ENCODE results near the gene MYPOP. TPM values are rescaled to one million over a fixed set of nuclear protein-coding genes. Genes with fewer than 3 reads are reported as not detected.
A peak's percentile ranks its signal among the peaks of the same experiment; 100 is the strongest.

Gene MYPOP
- total and polyA plus RNA-seq, 2 of the 13 experiments (the other 11 are each of a cell fraction or from before 2014, with no cell fraction given) = 2.3 to 2.7 TPM

DNA sequence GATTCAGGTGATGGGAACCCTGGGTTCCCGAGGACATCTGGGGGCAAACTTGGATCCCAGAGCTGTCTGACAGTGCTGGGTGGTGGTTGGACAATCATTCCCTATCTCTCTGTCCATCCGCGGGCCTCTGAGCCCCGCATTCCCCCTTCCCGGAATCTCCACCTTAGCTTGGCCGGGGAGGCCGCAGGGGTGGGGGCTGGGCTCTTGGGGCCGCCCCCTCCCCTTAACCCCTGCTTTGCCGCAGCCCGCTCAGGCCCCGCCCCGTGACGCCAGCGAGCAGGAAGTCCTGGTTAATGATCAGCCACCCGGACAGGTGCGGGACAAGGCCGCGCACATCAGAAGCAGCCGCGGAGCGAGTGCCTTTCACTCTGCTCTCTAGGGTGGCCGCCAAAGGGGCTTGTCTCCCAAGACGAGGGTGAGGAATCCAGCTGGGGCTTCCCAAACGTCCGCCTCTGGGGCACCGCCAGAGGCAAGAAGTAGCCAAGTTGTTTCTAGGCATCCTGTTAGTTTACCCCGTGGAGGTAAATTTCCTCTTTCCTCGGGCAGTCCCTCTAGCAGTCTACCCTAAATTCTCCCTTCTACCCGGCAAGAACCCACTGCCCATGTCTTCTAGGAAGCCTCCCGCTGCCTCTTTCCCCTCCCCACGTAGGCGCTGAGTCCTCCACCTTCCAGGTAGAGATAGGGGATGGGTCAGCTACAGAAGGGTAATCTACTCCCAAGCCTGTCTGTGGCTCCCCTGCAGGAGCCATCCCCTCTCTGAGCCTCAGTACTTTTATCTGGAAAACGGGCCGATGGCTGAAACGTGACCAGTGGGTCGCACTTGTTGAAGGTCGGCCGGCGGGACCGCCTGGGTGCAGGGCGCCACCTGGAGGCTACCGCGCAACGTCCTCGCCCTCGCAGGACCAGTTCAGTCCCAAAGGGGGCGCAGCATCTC lies 19.5 kb downstream of the MYPOP start (continued):
- TF ChIP-seq, protein P1, sequence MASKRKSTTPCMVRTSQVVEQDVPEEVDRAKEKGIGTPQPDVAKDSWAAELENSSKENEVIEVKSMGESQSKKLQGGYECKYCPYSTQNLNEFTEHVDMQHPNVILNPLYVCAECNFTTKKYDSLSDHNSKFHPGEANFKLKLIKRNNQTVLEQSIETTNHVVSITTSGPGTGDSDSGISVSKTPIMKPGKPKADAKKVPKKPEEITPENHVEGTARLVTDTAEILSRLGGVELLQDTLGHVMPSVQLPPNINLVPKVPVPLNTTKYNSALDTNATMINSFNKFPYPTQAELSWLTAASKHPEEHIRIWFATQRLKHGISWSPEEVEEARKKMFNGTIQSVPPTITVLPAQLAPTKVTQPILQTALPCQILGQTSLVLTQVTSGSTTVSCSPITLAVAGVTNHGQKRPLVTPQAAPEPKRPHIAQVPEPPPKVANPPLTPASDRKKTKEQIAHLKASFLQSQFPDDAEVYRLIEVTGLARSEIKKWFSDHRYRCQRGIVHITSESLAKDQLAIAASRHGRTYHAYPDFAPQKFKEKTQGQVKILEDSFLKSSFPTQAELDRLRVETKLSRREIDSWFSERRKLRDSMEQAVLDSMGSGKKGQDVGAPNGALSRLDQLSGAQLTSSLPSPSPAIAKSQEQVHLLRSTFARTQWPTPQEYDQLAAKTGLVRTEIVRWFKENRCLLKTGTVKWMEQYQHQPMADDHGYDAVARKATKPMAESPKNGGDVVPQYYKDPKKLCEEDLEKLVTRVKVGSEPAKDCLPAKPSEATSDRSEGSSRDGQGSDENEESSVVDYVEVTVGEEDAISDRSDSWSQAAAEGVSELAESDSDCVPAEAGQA (IDR thresholded peaks at IDR 0.05; ENCODE audit: low read depth) = peak; percentile 40; the same call in 1 of the 2 replicates
- TF ChIP-seq, protein P1 (CRISPR knock-in tag; IDR thresholded peaks at IDR 0.05; ENCODE audit: borderline replicate concordance) = 0 out of 2 replicates have a peak, but pooled peaks have one; percentile 13
- no peak; the same call in 1 of the 2 replicates for TF ChIP-seq KLF15 (CRISPR knock-in tag; IDR thresholded peaks at IDR 0.05; ENCODE audit: borderline replicate concordance)
- TF ChIP-seq KDM3A (CRISPR knock-in tag; IDR thresholded peaks at IDR 0.05; ENCODE audit: low read depth) = peak; percentile 79; the same call in 1 of the 2 replicates
- TF ChIP-seq RFX1 (IDR thresholded peaks at IDR 0.05) = no peak
- TF ChIP-seq, protein P2, sequence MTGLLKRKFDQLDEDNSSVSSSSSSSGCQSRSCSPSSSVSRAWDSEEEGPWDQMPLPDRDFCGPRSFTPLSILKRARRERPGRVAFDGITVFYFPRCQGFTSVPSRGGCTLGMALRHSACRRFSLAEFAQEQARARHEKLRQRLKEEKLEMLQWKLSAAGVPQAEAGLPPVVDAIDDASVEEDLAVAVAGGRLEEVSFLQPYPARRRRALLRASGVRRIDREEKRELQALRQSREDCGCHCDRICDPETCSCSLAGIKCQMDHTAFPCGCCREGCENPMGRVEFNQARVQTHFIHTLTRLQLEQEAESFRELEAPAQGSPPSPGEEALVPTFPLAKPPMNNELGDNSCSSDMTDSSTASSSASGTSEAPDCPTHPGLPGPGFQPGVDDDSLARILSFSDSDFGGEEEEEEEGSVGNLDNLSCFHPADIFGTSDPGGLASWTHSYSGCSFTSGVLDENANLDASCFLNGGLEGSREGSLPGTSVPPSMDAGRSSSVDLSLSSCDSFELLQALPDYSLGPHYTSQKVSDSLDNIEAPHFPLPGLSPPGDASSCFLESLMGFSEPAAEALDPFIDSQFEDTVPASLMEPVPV (CRISPR knock-in tag; IDR thresholded peaks at IDR 0.05) = no peak
- TF ChIP-seq PCBP1 (IDR thresholded peaks at IDR 0.05; ENCODE audit: borderline replicate concordance, low read depth, low read length) = peak; percentile 66; the same call in 1 of the 2 replicates
- TF ChIP-seq ZNF749 (CRISPR knock-in tag; IDR thresholded peaks at IDR 0.05; ENCODE audit: borderline replicate concordance) = no peak
- 0 out of 2 replicates have a peak, but pooled peaks have one; percentile 22 for TF ChIP-seq KLF12 (CRISPR knock-in tag; IDR thresholded peaks at IDR 0.05; ENCODE audit: borderline replicate concordance)
- no peak for TF ChIP-seq SRSF4 (IDR thresholded peaks at IDR 0.05; ENCODE audit: low read depth, low read length, poor library complexity, severe bottlenecking)
- TF ChIP-seq ARNTL (CRISPR knock-in tag; IDR thresholded peaks at IDR 0.05) = peak; percentile 95
- TF ChIP-seq, protein P3, sequence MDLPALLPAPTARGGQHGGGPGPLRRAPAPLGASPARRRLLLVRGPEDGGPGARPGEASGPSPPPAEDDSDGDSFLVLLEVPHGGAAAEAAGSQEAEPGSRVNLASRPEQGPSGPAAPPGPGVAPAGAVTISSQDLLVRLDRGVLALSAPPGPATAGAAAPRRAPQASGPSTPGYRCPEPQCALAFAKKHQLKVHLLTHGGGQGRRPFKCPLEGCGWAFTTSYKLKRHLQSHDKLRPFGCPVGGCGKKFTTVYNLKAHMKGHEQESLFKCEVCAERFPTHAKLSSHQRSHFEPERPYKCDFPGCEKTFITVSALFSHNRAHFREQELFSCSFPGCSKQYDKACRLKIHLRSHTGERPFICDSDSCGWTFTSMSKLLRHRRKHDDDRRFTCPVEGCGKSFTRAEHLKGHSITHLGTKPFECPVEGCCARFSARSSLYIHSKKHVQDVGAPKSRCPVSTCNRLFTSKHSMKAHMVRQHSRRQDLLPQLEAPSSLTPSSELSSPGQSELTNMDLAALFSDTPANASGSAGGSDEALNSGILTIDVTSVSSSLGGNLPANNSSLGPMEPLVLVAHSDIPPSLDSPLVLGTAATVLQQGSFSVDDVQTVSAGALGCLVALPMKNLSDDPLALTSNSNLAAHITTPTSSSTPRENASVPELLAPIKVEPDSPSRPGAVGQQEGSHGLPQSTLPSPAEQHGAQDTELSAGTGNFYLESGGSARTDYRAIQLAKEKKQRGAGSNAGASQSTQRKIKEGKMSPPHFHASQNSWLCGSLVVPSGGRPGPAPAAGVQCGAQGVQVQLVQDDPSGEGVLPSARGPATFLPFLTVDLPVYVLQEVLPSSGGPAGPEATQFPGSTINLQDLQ (CRISPR knock-in tag; IDR thresholded peaks at IDR 0.05) = peak; percentile 74; the same call in 1 of the 2 replicates
- TF ChIP-seq SMARCC2 (IDR thresholded peaks at IDR 0.05) = no peak
- TF ChIP-seq, protein P4, sequence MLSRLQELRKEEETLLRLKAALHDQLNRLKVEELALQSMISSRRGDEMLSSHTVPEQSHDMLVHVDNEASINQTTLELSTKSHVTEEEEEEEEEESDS (CRISPR knock-in tag; IDR thresholded peaks at IDR 0.05; ENCODE audit: borderline replicate concordance) = peak; percentile 78; the same call in 1 of the 2 replicates
- TF ChIP-seq GFI1 (CRISPR knock-in tag; IDR thresholded peaks at IDR 0.05; ENCODE audit: borderline replicate concordance) = peak; percentile 66; the same call in 1 of the 2 replicates
- TF ChIP-seq, protein P5, sequence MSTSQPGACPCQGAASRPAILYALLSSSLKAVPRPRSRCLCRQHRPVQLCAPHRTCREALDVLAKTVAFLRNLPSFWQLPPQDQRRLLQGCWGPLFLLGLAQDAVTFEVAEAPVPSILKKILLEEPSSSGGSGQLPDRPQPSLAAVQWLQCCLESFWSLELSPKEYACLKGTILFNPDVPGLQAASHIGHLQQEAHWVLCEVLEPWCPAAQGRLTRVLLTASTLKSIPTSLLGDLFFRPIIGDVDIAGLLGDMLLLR (CRISPR knock-in tag; IDR thresholded peaks at IDR 0.05) = no peak
